Activated effector memory CD4-positive, alpha-beta T cell treated with anti-CD3 and anti-CD28 coated beads, Interleukin-2, amount 50 U/mL, for 16 hours (primary cell): ENCODE data around the gene POC1B.

Source experiments
- DNase-seq: peaks from one replicate; pipeline ENCODE4 v3.0.0-alpha.2; 2020

The POC1B gene

GRCh38 chr12:89383235-89384049, 142.4 kb downstream of the POC1B start:
- DNase-seq, result no peak

GRCh38 chr12:89382328-89382727, 143.5 kb downstream of the POC1B start:
- no peak for DNase-seq

GRCh38 chr12:89379839-89380467, 145.9 kb downstream of the POC1B start:
- no peak for DNase-seq

GRCh38 chr12:89379148-89379838, 146.6 kb downstream of the POC1B start:
- DNase-seq, result no peak

GRCh38 chr12:89376844-89377243, 149.0 kb downstream of the POC1B start:
- no peak for DNase-seq

- no peak for DNase-seq
These were observed 149.7 kb downstream of the POC1B start for GRCh38 chr12:89376202-89376529.

- DNase-seq, result no peak
These were observed 151.9 kb downstream of the POC1B start for GRCh38 chr12:89373763-89374572.

- DNase-seq, result no peak
These were observed 153.1 kb downstream of the POC1B start for GRCh38 chr12:89372584-89373370.

GRCh38 chr12:89370850-89371249, 155.0 kb downstream of the POC1B start:
- DNase-seq, result no peak

GRCh38 chr12:89370421-89370831, 155.4 kb downstream of the POC1B start:
- no peak for DNase-seq
